Measurements from ENCODE around the gene PKP2.
A peak's percentile ranks its signal among the peaks of the same experiment; 100 is the strongest.

PKP2 gene

GRCh38 chr12:32755051-32755653, 141.4 kb downstream of the PKP2 start:
- peak; percentile 51 for DNase-seq (ENCODE audit: low read depth)

GRCh38 chr12:32754111-32754510, 142.5 kb downstream of the PKP2 start:
- DNase-seq (ENCODE audit: low read depth): no peak

- no peak for DNase-seq (ENCODE audit: low read depth)
These were observed 143.0 kb downstream of the PKP2 start for GRCh38 chr12:32753605-32754004.

GRCh38 chr12:32743264-32743663, 153.3 kb downstream of the PKP2 start:
- no peak for DNase-seq (ENCODE audit: low read depth)

GRCh38 chr12:32742133-32742532, 154.4 kb downstream of the PKP2 start:
- no peak for DNase-seq (ENCODE audit: low read depth)

Measured in activated T-helper 9 cell treated with anti-CD3 and anti-CD28 coated beads, Interleukin-2, amount 50 U/mL, for 16 hours (primary cell).